SK-N-SH (cell line): ENCODE results near the gene NRIP1. TPM values are rescaled to one million over a fixed set of nuclear protein-coding genes. Genes with fewer than 3 reads are reported as not detected.

ENCODE experiments used
- CTCF ChIA-PET: fragments of 300-600, 350-600 bp; formaldehyde crosslinking; extraction: SDS; loops from one replicate; lab custom pipeline; 2021; lab: Yijun Ruan, JAX
- POLR2A ChIA-PET: fragments of 350-600 bp; sonication (Branson Sonifier 250); formaldehyde crosslinking; extraction: SDS; loops from one replicate; lab custom pipeline; 2020; ENCODE audit warnings: antibody characterized with exemption, inconsistent platforms; lab: Yijun Ruan, JAX
- DNase-seq: peaks from one replicate; pipeline ENCODE4 v3.0.0; 2012
- H2AFZ ChIP-seq: fragments of 200-600 bp; sonication (generic); 2 replicates; pipeline ENCODE4 v1.8.1; 2016; ENCODE audit warnings: antibody characterized with exemption, mild to moderate bottlenecking, low read depth
- H3F3A ChIP-seq: fragments of 200-600 bp; sonication (generic); replicated peaks from 2 replicates; pipeline ENCODE3; 2016; ENCODE audit warnings: antibody characterized with exemption, mild to moderate bottlenecking; ENCODE audit not compliant: insufficient read depth
- H3K27ac ChIP-seq, 2 experiments: fragments of 200-500 bp in 1 of 2; fragments of 200-600 bp in 1 of 2; sonication (Bioruptor generic) in 1 of 2; sonication (generic), shearing (Covaris generic) in 1 of 2; 2 replicates each; pipeline versions ENCODE4 v1.5.1 to v1.6.1; 2014 to 2016; ENCODE audit warnings: low read depth in 2 of 2, inconsistent platforms in 1 of 2, low read length in 1 of 2, mild to moderate bottlenecking in 1 of 2, mixed read lengths in 1 of 2
- H3K27me3 ChIP-seq: fragments of 200-600 bp; sonication (generic), shearing (Covaris generic); 2 replicates; pipeline ENCODE4 v1.6.1; 2016; ENCODE audit warnings: mixed run types; ENCODE audit not compliant: insufficient read depth
- H3K36me3 ChIP-seq, 2 experiments: fragments of 200-500 bp in 1 of 2; fragments of 200-600 bp in 1 of 2; sonication (Bioruptor generic) in 1 of 2; sonication (generic) in 1 of 2; replicated peaks in 1 of 2; 2 replicates each; pipeline versions ENCODE3 to v1.5.1; 2014 to 2016; ENCODE audit warnings: low read length in 1 of 2, mild to moderate bottlenecking in 1 of 2; ENCODE audit not compliant: insufficient read depth in 2 of 2, control insufficient read depth in 1 of 2
- H3K4me1 ChIP-seq, 2 experiments: fragments of 200-500 bp in 1 of 2; fragments of 200-600 bp in 1 of 2; sonication (Bioruptor generic) in 1 of 2; sonication (generic), shearing (Covaris generic) in 1 of 2; 2 replicates each; pipeline versions ENCODE4 v1.5.1 to v1.6.1; 2014 to 2016; ENCODE audit warnings: low read depth in 1 of 2, low read length in 1 of 2, mixed run types in 1 of 2; ENCODE audit not compliant: insufficient read depth in 2 of 2, control insufficient read depth in 1 of 2
- H3K4me2 ChIP-seq: fragments of 200-600 bp; sonication (generic), shearing (Covaris generic); 2 replicates; pipeline ENCODE4 v1.6.1; 2017; ENCODE audit warnings: mixed run types
- H3K4me3 ChIP-seq, 2 experiments: fragments of 200-500 bp in 1 of 2; fragments of 200-600 bp in 1 of 2; sonication (Bioruptor generic) in 1 of 2; sonication (generic), shearing (Covaris generic) in 1 of 2; 2 replicates each; pipeline versions ENCODE4 v1.5.1 to v1.8.1; 2014 to 2016; ENCODE audit warnings: low read depth in 2 of 2, inconsistent platforms in 1 of 2, low read length in 1 of 2, mild to moderate bottlenecking in 1 of 2, mixed read lengths in 1 of 2, moderate library complexity in 1 of 2
- H3K79me2 ChIP-seq: fragments of 200-600 bp; sonication (generic); 2 replicates; pipeline ENCODE4 v1.8.1; 2017; ENCODE audit warnings: mild to moderate bottlenecking; ENCODE audit not compliant: insufficient read depth
- H3K9ac ChIP-seq: fragments of 200-600 bp; sonication (generic); 2 replicates; pipeline ENCODE4 v1.6.1; 2017; ENCODE audit warnings: mixed run types
- H3K9me2 ChIP-seq: fragments of 200-600 bp; sonication (generic); 2 replicates; pipeline ENCODE4 v1.6.1; 2017; ENCODE audit warnings: mixed run types
- H3K9me3 ChIP-seq: fragments of 200-600 bp; sonication (generic); 2 replicates; pipeline ENCODE4 v1.6.1; 2017; ENCODE audit warnings: mixed run types, mild to moderate bottlenecking, moderate library complexity
- H4K20me1 ChIP-seq: fragments of 200-600 bp; sonication (generic); 2 replicates; pipeline ENCODE4 v1.6.1; 2017; ENCODE audit warnings: mild to moderate bottlenecking, mixed run types; ENCODE audit not compliant: insufficient read depth
- ELF1 ChIP-seq: IDR thresholded peaks from 2 replicates; pipeline ENCODE4 v1.4.0; 2012
- GATA2 ChIP-seq: sonication (generic); formaldehyde crosslinking; IDR thresholded peaks from 2 replicates; pipeline ENCODE4 v1.5.0; 2020; ENCODE audit warnings: mild to moderate bottlenecking, missing genetic modification reagents
- POLR2AphosphoS5 ChIP-seq: IDR thresholded peaks from 2 replicates; pipeline ENCODE4 v1.6.1; 2012; ENCODE audit warnings: low read depth, low read length
- RAD21 ChIP-seq: IDR thresholded peaks from 2 replicates; pipeline ENCODE4 v1.6.1; 2012; ENCODE audit warnings: mild to moderate bottlenecking, low read length
- RCOR1 ChIP-seq: fragments of 150-350 bp; IDR thresholded peaks from 2 replicates; pipeline ENCODE4 v1.6.1; 2017; ENCODE audit warnings: antibody characterized with exemption, low read length
- RXRA ChIP-seq: IDR thresholded peaks from 2 replicates; pipeline ENCODE4 v1.4.0; 2012; ENCODE audit warnings: low read depth, mild to moderate bottlenecking, borderline replicate concordance
- SIN3A ChIP-seq: IDR thresholded peaks from 2 replicates; pipeline ENCODE4 v1.6.1; 2012; ENCODE audit warnings: low read depth, mild to moderate bottlenecking, low read length, moderate library complexity, borderline replicate concordance
- polyA plus RNA-seq, 3 experiments: library from polyadenylated mRNA; depleted of rRNA; stranded (reverse); fragments of >200 nt; gene quantifications; 2 replicates each; pipeline ENCODE4 v1.2.3, GENCODE V29; 2012

Gene NRIP1
- polyA plus RNA-seq, 1 of the 3 experiments (the other 2 are of a cell fraction): 0.02 TPM

DNA sequence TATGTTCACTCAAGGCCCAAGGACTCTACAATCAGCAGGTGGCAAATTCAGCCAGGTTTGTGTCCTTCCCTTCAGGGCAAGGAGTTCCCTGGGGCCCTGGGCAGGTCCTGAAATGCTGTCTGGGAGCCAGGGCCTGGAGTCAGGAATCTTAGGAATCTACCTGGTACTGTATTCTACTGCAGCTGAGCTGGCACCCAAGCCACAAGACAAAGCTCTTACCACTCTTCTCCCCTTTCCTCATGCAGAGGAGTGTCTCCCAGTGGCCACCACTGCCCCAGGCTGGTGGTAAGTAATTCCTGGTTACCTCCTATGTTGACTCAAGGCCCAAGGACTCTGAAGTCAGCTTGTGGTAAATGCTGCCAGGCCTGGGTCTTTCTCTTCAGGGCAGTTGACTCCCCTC is 153.4 kb downstream of the NRIP1 start:
- ChIA-PET POLR2A (no interaction called here), CTCF (no interaction called here)
- H2AFZ ChIP-seq: no peak overlapping the region
- no peaks in the 10 kb centered on the region for H3K79me2 ChIP-seq
- no peaks in the 10 kb centered on the region for H3K9me2 ChIP-seq
- no peak overlapping the region for H3K4me2 ChIP-seq
- no peak overlapping the region for H3K9ac ChIP-seq
- no peaks in the 10 kb centered on the region for H3K4me1 ChIP-seq
- H3K27me3 ChIP-seq: no peaks in the 10 kb centered on the region
- H3K27ac ChIP-seq: no peak overlapping the region
- no peaks in the 10 kb centered on the region for H3K9me3 ChIP-seq
- TF ChIP-seq RCOR1: no peak
- no peak for TF ChIP-seq GATA2 (CRISPR knock-in tag)
- TF ChIP-seq RXRA: no peak
- TF ChIP-seq SIN3A: no peak
- no peak for TF ChIP-seq RAD21
- no peak for TF ChIP-seq POLR2AphosphoS5
- no peak for TF ChIP-seq ELF1
- no peak overlapping the region for H3K4me3 ChIP-seq
- H4K20me1 ChIP-seq: no peaks in the 10 kb centered on the region
- no peak for DNase-seq
- H3K36me3 ChIP-seq: no peaks in the 10 kb centered on the region
- H3F3A ChIP-seq: no peaks in the 10 kb centered on the region
